ENCODE measurements around the gene DCAF8L2.

- TF ChIP-seq CTCF (conservative IDR thresholded peaks at IDR 0.05; ENCODE audit: low read depth in 2 of 2): peak in 1 of 2 experiments; percentile 50; a peak in 3 of 4 replicates
- TF ChIP-seq EZH2 (IDR thresholded peaks at IDR 0.05; ENCODE audit: low read depth, unreplicated experiment): no peak
- TF ChIP-seq POLR2AphosphoS5 (IDR thresholded peaks at IDR 0.05; ENCODE audit: low read depth): no peak
- no peak for TF ChIP-seq NANOG (IDR thresholded peaks at IDR 0.05; ENCODE audit: borderline replicate concordance)
- TF ChIP-seq REST (IDR thresholded peaks at IDR 0.05; ENCODE audit: unreplicated experiment): no peak
- no peak for TF ChIP-seq ETS1 (IDR thresholded peaks at IDR 0.05)
These were observed 29.8 kb downstream of the DCAF8L2 start for GRCh38 chrX:27619975-27620374.
